Adipocyte (in vitro differentiated cells): ENCODE measurements around the gene BTBD2.

ENCODE experiments used
- DNase-seq: peaks from one replicate; pipeline ENCODE4 v3.0.0-alpha.2; 2015; ENCODE audit warnings: low read depth
- H3K27me3 ChIP-seq: replicated peaks from 2 replicates; pipeline ENCODE4 v1.7.0; 2013; ENCODE audit warnings: mild to moderate bottlenecking, low read length, moderate library complexity; ENCODE audit not compliant: control insufficient read depth, insufficient read depth
- H3K36me3 ChIP-seq: 2 replicates; pipeline ENCODE4 v1.7.0; 2013; ENCODE audit warnings: low read length, mild to moderate bottlenecking, moderate library complexity; ENCODE audit not compliant: control insufficient read depth, insufficient read depth, severe bottlenecking
- H3K4me1 ChIP-seq: 2 replicates; pipeline ENCODE4 v1.7.0; 2013; ENCODE audit warnings: mild to moderate bottlenecking, low read length, moderate library complexity; ENCODE audit not compliant: control insufficient read depth, insufficient read depth
- H3K4me3 ChIP-seq: 2 replicates; pipeline ENCODE4 v1.7.0; 2013; ENCODE audit warnings: mild to moderate bottlenecking, low read length, moderate library complexity
- H3K9ac ChIP-seq: 2 replicates; pipeline ENCODE4 v1.7.0; 2013; ENCODE audit warnings: mild to moderate bottlenecking, low read length, moderate library complexity
- H3K9me3 ChIP-seq: 2 replicates; pipeline ENCODE4 v1.7.0; 2013; ENCODE audit warnings: mild to moderate bottlenecking, low read length, moderate library complexity; ENCODE audit not compliant: control insufficient read depth

BTBD2 gene

GRCh38 chr19:2048959-2049740, 33.6 kb upstream of the BTBD2 start:
- DNase-seq, result no peak
- Histone ChIP-seq H3K36me3 (peaks cover 41% of the 10 kb centered on the region), H3K9me3 (no peaks in the 10 kb centered on the region), H3K27me3 (no peaks in the 10 kb centered on the region), H3K4me1 (peaks cover 56% of the 10 kb centered on the region), H3K4me3 (peak overlapping the region; percentile 98), H3K9ac (peak overlapping the region; percentile 99)

GRCh38 chr19:2048104-2048958, 32.8 kb upstream of the BTBD2 start:
- DNase-seq, result no peak
- Histone ChIP-seq H3K27me3 (no peaks in the 10 kb centered on the region), H3K4me1 (peaks cover 61% of the 10 kb centered on the region), H3K36me3 (peaks cover 49% of the 10 kb centered on the region), H3K4me3 (peak overlapping the region; percentile 98), H3K9ac (peak overlapping the region; percentile 99), H3K9me3 (no peaks in the 10 kb centered on the region)

GRCh38 chr19:2047449-2048103, 32.1 kb upstream of the BTBD2 start:
- H3K4me3 ChIP-seq, result peak overlapping the region; percentile 98
- peaks cover 69% of the 10 kb centered on the region for H3K4me1 ChIP-seq
- H3K9ac ChIP-seq, result peak overlapping the region; percentile 99
- no peaks in the 10 kb centered on the region for H3K9me3 ChIP-seq
- no peaks in the 10 kb centered on the region for H3K27me3 ChIP-seq
- DNase-seq, result peak; percentile 30
- H3K36me3 ChIP-seq, result peaks cover 57% of the 10 kb centered on the region

GRCh38 chr19:2047076-2047448, 31.5 kb upstream of the BTBD2 start:
- peak overlapping the region; percentile 99 for H3K9ac ChIP-seq
- DNase-seq, result no peak
- H3K9me3 ChIP-seq, result no peaks in the 10 kb centered on the region
- peaks cover 61% of the 10 kb centered on the region for H3K36me3 ChIP-seq
- peak overlapping the region; percentile 98 for H3K4me3 ChIP-seq
- H3K27me3 ChIP-seq, result no peaks in the 10 kb centered on the region
- peaks cover 68% of the 10 kb centered on the region for H3K4me1 ChIP-seq

- Histone ChIP-seq H3K27me3 (no peaks in the 10 kb centered on the region), H3K36me3 (peaks cover 66% of the 10 kb centered on the region), H3K9ac (peak overlapping the region; percentile 99), H3K4me1 (peaks cover 61% of the 10 kb centered on the region), H3K4me3 (no peak overlapping the region), H3K9me3 (no peaks in the 10 kb centered on the region)
- no peak for DNase-seq
Measured at GRCh38 chr19:2046046-2046907, 30.8 kb upstream of the BTBD2 start.

GRCh38 chr19:2045501-2046045, 30.1 kb upstream of the BTBD2 start:
- no peak for DNase-seq
- peaks cover 73% of the 10 kb centered on the region for H3K36me3 ChIP-seq
- no peaks in the 10 kb centered on the region for H3K9me3 ChIP-seq

GRCh38 chr19:2044709-2045500, 29.4 kb upstream of the BTBD2 start:
- Histone ChIP-seq H3K9me3 (no peaks in the 10 kb centered on the region), H3K27me3 (no peaks in the 10 kb centered on the region), H3K36me3 (peaks cover 79% of the 10 kb centered on the region), H3K4me1 (peaks cover 69% of the 10 kb centered on the region), H3K4me3 (no peak overlapping the region), H3K9ac (peak overlapping the region; percentile 20)
- DNase-seq, result no peak

More at GRCh38 chr19:2045501-2046045, 30.1 kb upstream of the BTBD2 start:
- Histone ChIP-seq H3K9ac (peak overlapping the region; percentile 20), H3K4me3 (no peak overlapping the region), H3K27me3 (no peaks in the 10 kb centered on the region), H3K4me1 (peaks cover 67% of the 10 kb centered on the region)

GRCh38 chr19:2043961-2044708, 28.6 kb upstream of the BTBD2 start:
- peak overlapping the region; percentile 35 for H3K9ac ChIP-seq
- no peak for DNase-seq
- H3K9me3 ChIP-seq, result no peaks in the 10 kb centered on the region
- no peak overlapping the region for H3K4me3 ChIP-seq
- H3K4me1 ChIP-seq, result peaks cover 68% of the 10 kb centered on the region
- H3K36me3 ChIP-seq, result peaks cover 86% of the 10 kb centered on the region
- no peaks in the 10 kb centered on the region for H3K27me3 ChIP-seq

GRCh38 chr19:2043251-2043641, 27.7 kb upstream of the BTBD2 start:
- Histone ChIP-seq H3K4me1 (peaks cover 59% of the 10 kb centered on the region), H3K36me3 (peaks cover 86% of the 10 kb centered on the region)
- no peak for DNase-seq

More at GRCh38 chr19:2043251-2043641, 27.7 kb upstream of the BTBD2 start:
- Histone ChIP-seq H3K9me3 (no peaks in the 10 kb centered on the region), H3K9ac (peak overlapping the region; percentile 72), H3K4me3 (peak overlapping the region; percentile 47), H3K27me3 (no peaks in the 10 kb centered on the region)
